Stimulated activated CD8-positive, alpha-beta memory T cell treated with anti-CD3 and anti-CD28 coated beads, Interleukin-15, amount 100 ng/mL, for 1 hour (primary cell): Measurements from ENCODE around the gene HOXD4.

Experiments used
- DNase-seq: peaks from one replicate; pipeline ENCODE4 v3.0.0-alpha.2; 2020; ENCODE audit warnings: low read depth

HOXD4 gene

GRCh38 chr2:176170602-176171305, 19.4 kb downstream of the HOXD4 start:
- no peak for DNase-seq

GRCh38 chr2:176171351-176172006, 20.1 kb downstream of the HOXD4 start:
- DNase-seq = no peak

GRCh38 chr2:176172007-176172894, 20.9 kb downstream of the HOXD4 start:
- DNase-seq = no peak

- DNase-seq = no peak
Measured at GRCh38 chr2:176172895-176173566, 21.7 kb downstream of the HOXD4 start.

GRCh38 chr2:176173567-176174381, 22.4 kb downstream of the HOXD4 start:
- DNase-seq = no peak

GRCh38 chr2:176174382-176174823, 23.1 kb downstream of the HOXD4 start:
- no peak for DNase-seq

GRCh38 chr2:176174824-176175708, 23.7 kb downstream of the HOXD4 start:
- no peak for DNase-seq

- no peak for DNase-seq
Measured at GRCh38 chr2:176175709-176176607, 24.6 kb downstream of the HOXD4 start.

- DNase-seq = no peak
Measured at GRCh38 chr2:176177580-176178037, 26.3 kb downstream of the HOXD4 start.

GRCh38 chr2:176178038-176178756, 26.8 kb downstream of the HOXD4 start:
- DNase-seq = no peak

GRCh38 chr2:176178757-176179295, 27.5 kb downstream of the HOXD4 start:
- DNase-seq = no peak

GRCh38 chr2:176181551-176181950, 30.2 kb downstream of the HOXD4 start:
- no peak for DNase-seq

- no peak for DNase-seq
Measured at GRCh38 chr2:176182671-176183070, 31.3 kb downstream of the HOXD4 start.

- DNase-seq = no peak
Measured at GRCh38 chr2:176184749-176185148, 33.4 kb downstream of the HOXD4 start.

GRCh38 chr2:176186024-176186423, 34.7 kb downstream of the HOXD4 start:
- no peak for DNase-seq

- no peak for DNase-seq
Measured at GRCh38 chr2:176187200-176187898, 36.0 kb downstream of the HOXD4 start.
